HG03103 (cell line): ENCODE measurements around the gene SUPT20H.

Experiments used
- ATAC-seq: cut with Tn5 transposase; IDR thresholded peaks from one replicate; pipeline ENCODE4 v1.9.1; 2021; ENCODE audit warnings: low read depth; ENCODE audit not compliant: unreplicated experiment

SUPT20H gene

GRCh38 chr13:37009692-37010091 is 49.8 kb downstream of the SUPT20H start:
- no peak for ATAC-seq

GRCh38 chr13:37001921-37002250 is 57.6 kb downstream of the SUPT20H start:
- ATAC-seq: no peak

GRCh38 chr13:36999054-36999714 is 60.3 kb downstream of the SUPT20H start, which contains the start of gene ALG5:
Gene ALG5 (minus strand): TSS chr13:36999340. CDS start chr13:36999300, 40 bp downstream.
- peak; percentile 71 for ATAC-seq

- ATAC-seq: no peak
Measured at GRCh38 chr13:36998624-36999041, 60.9 kb downstream of the SUPT20H start.

- ATAC-seq: no peak
Measured at GRCh38 chr13:36997716-36998427, 61.6 kb downstream of the SUPT20H start.

GRCh38 chr13:36992362-36992761 is 67.1 kb downstream of the SUPT20H start:
- ATAC-seq: no peak

- no peak for ATAC-seq
Measured at GRCh38 chr13:36986462-36987240, 72.8 kb downstream of the SUPT20H start.

GRCh38 chr13:36981156-36981743 is 78.2 kb downstream of the SUPT20H start:
- no peak for ATAC-seq

GRCh38 chr13:36979361-36980050 is 80.0 kb downstream of the SUPT20H start:
- ATAC-seq: no peak

GRCh38 chr13:36975172-36975571 is 84.3 kb downstream of the SUPT20H start:
- ATAC-seq: no peak

- peak; percentile 78 for ATAC-seq
Measured at GRCh38 chr13:36973621-36974295, 85.7 kb downstream of the SUPT20H start.

GRCh38 chr13:36973009-36973408 is 86.5 kb downstream of the SUPT20H start:
- ATAC-seq: no peak

- ATAC-seq: no peak
Measured at GRCh38 chr13:36966404-36966803, 93.1 kb downstream of the SUPT20H start.

GRCh38 chr13:36965767-36966166 is 93.7 kb downstream of the SUPT20H start:
- no peak for ATAC-seq

- ATAC-seq: no peak
Measured at GRCh38 chr13:36959456-36960116, 99.9 kb downstream of the SUPT20H start.
